ENCODE data around the gene ARMC7. TPM values are rescaled to one million over a fixed set of nuclear protein-coding genes. Genes with fewer than 3 reads are reported as not detected.

Gene ARMC7
- total and polyA plus RNA-seq, 2 of the 4 experiments (the other 2 are of a cell fraction), result 1.8 to 6.9 TPM

- intact Hi-C loops (cut with micrococcal nuclease), result loop anchor here (5.0 kb wide), 1 partner anchor 33 kb away; no protein-coding TSS in a partner anchor
- no peak overlapping the region for H2BK20ac ChIP-seq (ENCODE audit: low read depth, low read length)
- ChIA-PET CTCF (interaction anchor here (0.6 to 2.8 kb wide), 9 partner anchors 9 to 46 kb away, joined by 3 to 17 read pairs (median 4); no protein-coding TSS in a partner anchor), POLR2A (ENCODE audit: unreplicated experiment) (no interaction called here)
- H3K9me1 ChIP-seq (ENCODE audit: insufficient read depth, low read length), result 0 out of 2 replicates have a peak, but pooled peaks cover 1% of the 10 kb centered on the region
- no TSS peak for BruUV-seq (replicated peaks)
- H3K9me3 ChIP-seq (ENCODE audit: control insufficient read depth, insufficient read depth, low read length), result no peaks in the 10 kb centered on the region
- peaks cover 4 to 6% of the 10 kb centered on the region in 2 experiments for H3K79me1 ChIP-seq (ENCODE audit: low read depth in 1 of 2, low read length in 2 of 2)
- no peak overlapping the region for H3K56ac ChIP-seq (ENCODE audit: extremely low read depth, insufficient read depth, low read length)
- H4K91ac ChIP-seq (ENCODE audit: insufficient read depth, low read depth, low read length), result no peak overlapping the region
- no peak overlapping the region for H2BK15ac ChIP-seq (ENCODE audit: low read depth, low read length)
- no peak overlapping the region for H2AK5ac ChIP-seq (ENCODE audit: low read depth, low read length)
- H2BK120ac ChIP-seq (ENCODE audit: low read depth, low read length), result no peak overlapping the region
- no peak overlapping the region for H3K4me2 ChIP-seq (ENCODE audit: low read depth, low read length)
- dilution Hi-C loops (cut with HindIII; ENCODE audit: low sequenced_read_pairs, unreplicated experiment), result no loop called here
- H3K4me3 ChIP-seq (ENCODE audit: insufficient read depth, low read depth, low read length), result no peak overlapping the region
- H2AK9ac ChIP-seq (replicated peaks; ENCODE audit: low read depth, low read length, poor library complexity), result no peak overlapping the region
- no peak overlapping the region for H2AFZ ChIP-seq (replicated peaks; ENCODE audit: low read length, poor library complexity)
- H3K27me3 ChIP-seq (ENCODE audit: control insufficient read depth, insufficient read depth, low read length), result peaks cover 2% of the 10 kb centered on the region; the same call in 1 of the 2 replicates
- peak; percentile 70 for ATAC-seq (ENCODE audit: low read depth)
- no peak overlapping the region for H3K23ac ChIP-seq (ENCODE audit: low read depth, low read length)
- H3K27ac ChIP-seq (ENCODE audit: insufficient read depth, low read length), result no peak overlapping the region
- no peak overlapping the region for H3K4ac ChIP-seq (ENCODE audit: low read depth, low read length)
- no peak overlapping the region for H4K8ac ChIP-seq (ENCODE audit: low read depth in 2 of 2, low read length in 2 of 2)
- H3K18ac ChIP-seq (ENCODE audit: low read depth, low read length), result no peak overlapping the region
- 62% methylated on average over 5 of the region's 20 CpGs; no CpG with 5 or more reads in 1 of the 2 experiments for WGBS, 2 experiments (ENCODE audit: extremely low coverage in 2 of 2, insufficient read length in 1 of 2)
- in situ Hi-C loops (cut with MboI; ENCODE audit: low sequenced_read_pairs), result no loop called here
- peak; percentile 40 for DNase-seq
- H2BK5ac ChIP-seq (ENCODE audit: low read depth, low read length, poor library complexity, severe bottlenecking), result no peak overlapping the region
- H3K9ac ChIP-seq (ENCODE audit: low read depth, low read length), result no peak overlapping the region
- 0 out of 2 replicates have a peak, but pooled peaks cover 2% of the 10 kb centered on the region for H3K4me1 ChIP-seq (ENCODE audit: control insufficient read depth, insufficient read depth, low read length)
- H4K5ac ChIP-seq (ENCODE audit: low read depth, low read length), result no peak overlapping the region
- H4K20me1 ChIP-seq (ENCODE audit: insufficient read depth, low read length), result no peaks in the 10 kb centered on the region; the same call in 1 of the 2 replicates
- peaks cover 4% of the 10 kb centered on the region; the same call in 1 of the 2 replicates for H3K36me3 ChIP-seq (ENCODE audit: control insufficient read depth, insufficient read depth, low read length)
- no peak overlapping the region for H3K14ac ChIP-seq (replicated peaks; ENCODE audit: low read depth, low read length)
- TF ChIP-seq CHD1 (IDR thresholded peaks at IDR 0.05; ENCODE audit: low read depth, low read length), result no peak
- no peak for TF ChIP-seq CEBPB (IDR thresholded peaks at IDR 0.05; ENCODE audit: low read depth, low read length)
- no peak for TF ChIP-seq MAZ (IDR thresholded peaks at IDR 0.05; ENCODE audit: borderline replicate concordance, low read depth, low read length)
- TF ChIP-seq RAD21 (IDR thresholded peaks at IDR 0.05; ENCODE audit: low read length), result peak; percentile 55
- TF ChIP-seq ELK1 (IDR thresholded peaks at IDR 0.05; ENCODE audit: borderline replicate concordance, low read depth, low read length), result no peak
- TF ChIP-seq, protein P1, sequence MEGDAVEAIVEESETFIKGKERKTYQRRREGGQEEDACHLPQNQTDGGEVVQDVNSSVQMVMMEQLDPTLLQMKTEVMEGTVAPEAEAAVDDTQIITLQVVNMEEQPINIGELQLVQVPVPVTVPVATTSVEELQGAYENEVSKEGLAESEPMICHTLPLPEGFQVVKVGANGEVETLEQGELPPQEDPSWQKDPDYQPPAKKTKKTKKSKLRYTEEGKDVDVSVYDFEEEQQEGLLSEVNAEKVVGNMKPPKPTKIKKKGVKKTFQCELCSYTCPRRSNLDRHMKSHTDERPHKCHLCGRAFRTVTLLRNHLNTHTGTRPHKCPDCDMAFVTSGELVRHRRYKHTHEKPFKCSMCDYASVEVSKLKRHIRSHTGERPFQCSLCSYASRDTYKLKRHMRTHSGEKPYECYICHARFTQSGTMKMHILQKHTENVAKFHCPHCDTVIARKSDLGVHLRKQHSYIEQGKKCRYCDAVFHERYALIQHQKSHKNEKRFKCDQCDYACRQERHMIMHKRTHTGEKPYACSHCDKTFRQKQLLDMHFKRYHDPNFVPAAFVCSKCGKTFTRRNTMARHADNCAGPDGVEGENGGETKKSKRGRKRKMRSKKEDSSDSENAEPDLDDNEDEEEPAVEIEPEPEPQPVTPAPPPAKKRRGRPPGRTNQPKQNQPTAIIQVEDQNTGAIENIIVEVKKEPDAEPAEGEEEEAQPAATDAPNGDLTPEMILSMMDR (conservative IDR thresholded peaks at IDR 0.05; ENCODE audit: low read depth, low read length), result peak; percentile 65
- no peak for TF ChIP-seq FOS (IDR thresholded peaks at IDR 0.05; ENCODE audit: low read depth, low read length)
- TF ChIP-seq NFE2L2 (IDR thresholded peaks at IDR 0.05; ENCODE audit: low read depth, low read length), result no peak
- no peak for TF ChIP-seq BHLHE40 (IDR thresholded peaks at IDR 0.05; ENCODE audit: low read depth, low read length)
- TF ChIP-seq MAFK (IDR thresholded peaks at IDR 0.05; ENCODE audit: low read depth, low read length), result no peak
- peak; percentile 31 for TF ChIP-seq SMC3 (IDR thresholded peaks at IDR 0.05; ENCODE audit: low read depth, low read length)
- TF ChIP-seq RCOR1 (IDR thresholded peaks at IDR 0.05; ENCODE audit: insufficient replicate concordance, low read length), result no peak
- TF ChIP-seq MXI1 (IDR thresholded peaks at IDR 0.05; ENCODE audit: borderline replicate concordance, low read depth, low read length), result no peak
- no peak for TF ChIP-seq POLR2A (IDR thresholded peaks at IDR 0.05; ENCODE audit: low read depth, low read length)
- no peak for TF ChIP-seq RFX5 (IDR thresholded peaks at IDR 0.05; ENCODE audit: low read depth, low read length)
Measured at GRCh38 chr17:75105126-75106080, 4.4 kb upstream of the ARMC7 start.
